ENCODE measurements around the gene GCM1. TPM values are rescaled to one million over a fixed set of nuclear protein-coding genes. Genes with fewer than 3 reads are reported as not detected.

The GCM1 gene
- total RNA-seq, 6 experiments from 2014 or later = not detected

- no peak for TF ChIP-seq CTCF (IDR thresholded peaks at IDR 0.05)
- no peak overlapping the region for H3K4me3 Mint-ChIP-seq
- peaks cover 11% of the 10 kb centered on the region for H3K4me1 Mint-ChIP-seq (ENCODE audit: low read depth)
- H3K9me3 Mint-ChIP-seq = no peaks in the 10 kb centered on the region
- H3K36me3 Mint-ChIP-seq (ENCODE audit: low read depth) = no peaks in the 10 kb centered on the region
- no peak overlapping the region for H3K27ac Mint-ChIP-seq
- H3K27me3 Mint-ChIP-seq (ENCODE audit: insufficient read depth) = peaks cover 2% of the 10 kb centered on the region; the same call in 1 of the 2 replicates
- DNase-seq = no peak
These were observed 40.2 kb upstream of the GCM1 start for GRCh38 chr6:53188833-53189232.

- H3K36me3 Mint-ChIP-seq (ENCODE audit: low read depth) = no peaks in the 10 kb centered on the region
- H3K27ac Mint-ChIP-seq = no peak overlapping the region
- TF ChIP-seq CTCF (IDR thresholded peaks at IDR 0.05) = no peak
These were observed 32.0 kb upstream of the GCM1 start for GRCh38 chr6:53180678-53181077.

GRCh38 chr6:53179961-53180651, 31.5 kb upstream of the GCM1 start:
- H3K36me3 Mint-ChIP-seq (ENCODE audit: low read depth) = no peaks in the 10 kb centered on the region
- DNase-seq = no peak
- TF ChIP-seq CTCF (IDR thresholded peaks at IDR 0.05) = no peak
- H3K27me3 Mint-ChIP-seq (ENCODE audit: insufficient read depth) = peaks cover 11% of the 10 kb centered on the region
- H3K4me1 Mint-ChIP-seq (ENCODE audit: low read depth) = no peaks in the 10 kb centered on the region
- H3K4me3 Mint-ChIP-seq = no peak overlapping the region
- no peak overlapping the region for H3K27ac Mint-ChIP-seq
- H3K9me3 Mint-ChIP-seq = no peaks in the 10 kb centered on the region

More at GRCh38 chr6:53180678-53181077, 32.0 kb upstream of the GCM1 start:
- DNase-seq = no peak
- H3K4me3 Mint-ChIP-seq = no peak overlapping the region
- H3K27me3 Mint-ChIP-seq (ENCODE audit: insufficient read depth) = peaks cover 11% of the 10 kb centered on the region
- no peaks in the 10 kb centered on the region for H3K9me3 Mint-ChIP-seq
- no peaks in the 10 kb centered on the region for H3K4me1 Mint-ChIP-seq (ENCODE audit: low read depth)

GRCh38 chr6:53178837-53179432, 30.3 kb upstream of the GCM1 start:
- Mint-ChIP-seq H3K4me3 (no peak overlapping the region), H3K27ac (no peak overlapping the region), H3K9me3 (no peaks in the 10 kb centered on the region), H3K27me3 (ENCODE audit: insufficient read depth) (peaks cover 14% of the 10 kb centered on the region), H3K36me3 (ENCODE audit: low read depth) (no peaks in the 10 kb centered on the region), H3K4me1 (ENCODE audit: low read depth) (no peaks in the 10 kb centered on the region)
- TF ChIP-seq CTCF (IDR thresholded peaks at IDR 0.05) = no peak
- peak; percentile 35 for DNase-seq

GRCh38 chr6:53175027-53175426, 26.4 kb upstream of the GCM1 start:
- H3K4me1 Mint-ChIP-seq (ENCODE audit: low read depth) = peaks cover 4% of the 10 kb centered on the region
- H3K4me3 Mint-ChIP-seq = no peak overlapping the region
- H3K27me3 Mint-ChIP-seq (ENCODE audit: insufficient read depth) = peaks cover 7% of the 10 kb centered on the region
- no peaks in the 10 kb centered on the region for H3K9me3 Mint-ChIP-seq
- no peak for DNase-seq
- TF ChIP-seq CTCF (IDR thresholded peaks at IDR 0.05) = no peak
- H3K27ac Mint-ChIP-seq = no peak overlapping the region
- H3K36me3 Mint-ChIP-seq (ENCODE audit: low read depth) = no peaks in the 10 kb centered on the region
